Gastrocnemius medialis (tissue), 4 donors: ENCODE data around the gene SLC25A21. TPM values are rescaled to one million over a fixed set of nuclear protein-coding genes. Genes with fewer than 3 reads are reported as not detected.
"Not testable (repeated sequence)": the region's sequence is repeated elsewhere in the genome, so short reads cannot be mapped to it uniquely, and the experiment has no call there.

Experiments
- ATAC-seq, 2 donors: fragments of 150-250 bp; one replicate each; pipeline ENCODE4 v1.9.1; 2016
- DNase-seq, 2 donors: peaks; one replicate each; pipeline ENCODE4 v3.0.0-alpha.2; 2019
- H3K27ac ChIP-seq, 4 donors: fragments of 200-600 bp; sonication (generic); 1 replicate in 1 of 4; 2 replicates in 3 of 4; pipeline ENCODE4 v1.5.1; 2016 to 2018; ENCODE audit warnings: mild to moderate bottlenecking in 2 of 4, moderate library complexity in 1 of 4
- H3K27me3 ChIP-seq, 3 donors: fragments of 200-600 bp; sonication (generic) in 2 of 3; 1 replicate in 1 of 3; 2 replicates in 2 of 3; pipeline versions ENCODE4 v1.5.1 to v1.6.0; 2016 to 2019; ENCODE audit warnings: mild to moderate bottlenecking in 1 of 3, moderate library complexity in 1 of 3
- H3K36me3 ChIP-seq, 2 donors: fragments of 200-600 bp; sonication (generic) in 1 of 2; one replicate each; pipeline ENCODE4 v1.5.1; 2017 to 2018
- H3K4me1 ChIP-seq, 2 donors: fragments of 200-600 bp; sonication (generic) in 1 of 2; one replicate each; pipeline ENCODE4 v1.5.1; 2016 to 2017; ENCODE audit warnings: mild to moderate bottlenecking in 2 of 2
- H3K4me3 ChIP-seq, 4 donors: fragments of 200-600 bp; sonication (generic) in 3 of 4; 1 replicate in 1 of 4; 2 replicates in 3 of 4; pipeline ENCODE4 v1.5.1; 2016 to 2019; ENCODE audit warnings: mild to moderate bottlenecking in 2 of 4
- H3K9me3 ChIP-seq, 3 donors: fragments of 200-600 bp; sonication (generic) in 2 of 3; 1 replicate in 1 of 3; 2 replicates in 2 of 3; pipeline ENCODE4 v1.5.1; 2016 to 2019
- CTCF ChIP-seq, 5 experiments: fragments of 450-650 bp in 3 of 5; fragments of 200-600 bp in 2 of 5; sonication (generic) in 2 of 5; IDR thresholded peaks in 4 of 5; conservative IDR thresholded peaks in 1 of 5; 1 replicate in 4 of 5; 2 replicates in 1 of 5; pipeline ENCODE4 v1.5.1; 2016 to 2019; ENCODE audit warnings: antibody characterized with exemption in 5 of 5, mild to moderate bottlenecking in 3 of 5, moderate library complexity in 3 of 5
- POLR2A ChIP-seq, 2 donors: fragments of 450-650 bp; IDR thresholded peaks; one replicate each; pipeline ENCODE4 v1.6.1; 2017; ENCODE audit warnings: antibody characterized with exemption in 2 of 2, mild to moderate bottlenecking in 2 of 2, moderate library complexity in 2 of 2
- in situ Hi-C, 4 donors: fragments of 200-750 bp; cut with MboI; loops; one replicate each; pipeline versions ENCODE4 v1.15.0 to v1.8.0; 2017; ENCODE audit warnings: low sequenced_read_pairs in 4 of 4
- intact Hi-C: fragments of 100-400 bp; cut with DNase I; formaldehyde crosslinking; loops from one replicate; pipeline ENCODE4 v1.15.1; 2023; ENCODE audit warnings: low total_unique reads
- total RNA-seq, 4 donors: library from RNA; depleted of rRNA; stranded (reverse); fragments of >200 nt; gene quantifications; one replicate each; pipeline versions ENCODE4 v1.1.0 to v1.2.3, GENCODE V29; 2016

SLC25A21 gene
- total RNA-seq, 4 donors from 2014 or later = 1.9 TPM; not detected in 3

GRCh38 chr14:37196604-37197420, 24.4 kb upstream of the SLC25A21 start:
- H3K9me3 ChIP-seq = no peaks in the 10 kb centered on the region
- no peaks in the 10 kb centered on the region for H3K27me3 ChIP-seq
- DNase-seq (no peak), ATAC-seq (no peak)
- H3K36me3 ChIP-seq = no peaks in the 10 kb centered on the region
- TF ChIP-seq POLR2A (IDR thresholded peaks at IDR 0.05) = no peak
- H3K4me1 ChIP-seq = peaks cover 8 to 10% of the 10 kb centered on the region in 2 donors
- in situ Hi-C loops = no loop called here
- intact Hi-C loops = loop anchor here (1.0 to 5.0 kb wide), 3 partner anchors 25 to 1975 kb away; partner anchors contain the start of genes SLC25A21 and TRAPPC6B
- H3K27ac ChIP-seq = peak overlapping the region; percentile 84 to 93 (median 88)
- H3K4me3 ChIP-seq = peak overlapping the region; percentile 70 to 89 (median 73)

DNA sequence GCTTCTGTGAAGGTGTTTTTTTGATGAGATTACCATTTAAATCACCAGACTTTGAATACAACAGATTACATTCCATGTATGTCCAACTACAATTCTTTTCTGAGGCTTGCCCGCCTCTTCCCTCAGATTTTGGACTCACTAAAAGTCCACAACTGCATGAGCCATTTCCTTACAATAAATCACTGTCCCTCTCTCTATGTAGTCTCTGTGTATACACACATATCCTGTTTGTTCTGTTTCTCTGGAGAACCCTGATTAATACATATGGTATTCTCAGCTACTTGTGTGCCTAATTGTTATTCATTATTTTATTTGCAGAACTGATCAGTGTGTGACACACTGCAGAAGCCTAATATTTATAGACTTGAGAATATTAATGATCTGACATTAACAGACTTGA, 22.9 kb upstream of the SLC25A21 start:
- Histone ChIP-seq H3K4me1 (peaks cover 8 to 10% of the 10 kb centered on the region in 2 donors), H3K27ac (no peak overlapping the region), H3K27me3 (no peaks in the 10 kb centered on the region), H3K9me3 (no peaks in the 10 kb centered on the region), H3K4me3 (no peak overlapping the region), H3K36me3 (no peaks in the 10 kb centered on the region)
- intact Hi-C loops (loop anchor here (5.0 kb wide), 2 partner anchors 37 to 1977 kb away; partner anchors contain the start of gene TRAPPC6B), in situ Hi-C loops (no loop called here)
- DNase-seq (no peak), ATAC-seq (no peak)
- TF ChIP-seq POLR2A (IDR thresholded peaks at IDR 0.05) (no peak), CTCF (IDR thresholded peaks at IDR 0.05 in 4 of 5, conservative IDR thresholded peaks at IDR 0.05 in 1 of 5) (no peak)

GRCh38 chr14:37194698-37195097, 22.3 kb upstream of the SLC25A21 start:
- Histone ChIP-seq H3K27me3 (no peaks in the 10 kb centered on the region), H3K36me3 (no peaks in the 10 kb centered on the region), H3K4me3 (no peak overlapping the region), H3K4me1 (peaks cover 8 to 10% of the 10 kb centered on the region in 2 donors), H3K9me3 (no peaks in the 10 kb centered on the region), H3K27ac (no peak overlapping the region)
- ATAC-seq (no peak), DNase-seq (no peak)
- TF ChIP-seq POLR2A (IDR thresholded peaks at IDR 0.05) (no peak), CTCF (IDR thresholded peaks at IDR 0.05 in 4 of 5, conservative IDR thresholded peaks at IDR 0.05 in 1 of 5) (no peak)
- in situ Hi-C loops (no loop called here), intact Hi-C loops (loop anchor here (5.0 kb wide), 2 partner anchors 38 to 1978 kb away; partner anchors contain the start of gene TRAPPC6B)

GRCh38 chr14:37189733-37190132, 17.3 kb upstream of the SLC25A21 start:
- in situ Hi-C loops, ATAC-seq, H3K4me1 ChIP-seq, H3K36me3 ChIP-seq, H3K4me3 ChIP-seq, H3K9me3 ChIP-seq, intact Hi-C loops, H3K27ac ChIP-seq, DNase-seq, H3K27me3 ChIP-seq: not testable (repeated sequence)

DNA sequence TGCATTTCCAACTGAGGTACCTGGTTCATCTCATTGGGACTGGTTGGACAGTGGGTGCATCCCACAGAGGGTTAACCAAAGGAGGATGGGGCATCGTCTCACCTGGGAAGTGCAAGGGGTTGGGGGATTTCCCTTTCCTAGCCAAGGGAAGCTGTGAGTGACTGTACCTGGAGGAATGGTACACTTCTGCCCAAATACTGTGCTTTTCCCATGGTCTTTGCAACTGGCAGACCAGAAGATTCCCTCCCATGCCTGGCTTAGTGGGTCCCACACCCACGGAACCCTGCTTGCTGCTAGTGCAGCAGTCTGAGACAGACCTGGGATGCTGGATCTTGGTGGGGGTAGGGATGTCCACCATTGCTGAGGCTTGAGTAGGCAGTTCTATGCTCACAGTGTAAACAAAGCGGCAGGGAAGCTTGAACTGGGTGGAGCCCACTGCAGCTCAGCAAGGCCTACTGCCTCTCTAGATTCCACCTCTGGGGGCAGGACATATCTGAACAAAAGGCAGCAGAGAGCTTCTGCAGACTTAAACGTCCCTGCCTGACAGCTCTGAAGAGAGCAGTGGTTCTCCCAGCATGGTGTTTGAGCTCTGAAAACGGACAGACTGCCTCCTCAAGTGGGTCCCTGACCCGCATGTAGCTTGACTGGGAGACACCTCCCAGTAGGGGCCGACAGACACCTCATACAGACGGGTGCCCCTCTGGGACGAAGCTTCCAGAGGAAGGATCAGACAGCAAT, 15.6 kb upstream of the SLC25A21 start:
- intact Hi-C loops, ATAC-seq, DNase-seq, H3K36me3 ChIP-seq, H3K9me3 ChIP-seq, H3K4me3 ChIP-seq, H3K4me1 ChIP-seq, H3K27ac ChIP-seq, H3K27me3 ChIP-seq, in situ Hi-C loops: not testable (repeated sequence)

- no peaks in the 10 kb centered on the region for H3K4me1 ChIP-seq
- DNase-seq (no peak), ATAC-seq (no peak)
- no peaks in the 10 kb centered on the region for H3K9me3 ChIP-seq
- no peak overlapping the region for H3K4me3 ChIP-seq
- TF ChIP-seq POLR2A (IDR thresholded peaks at IDR 0.05) = no peak
- TF ChIP-seq CTCF (IDR thresholded peaks at IDR 0.05 in 4 of 5, conservative IDR thresholded peaks at IDR 0.05 in 1 of 5) = no peak
- no peaks in the 10 kb centered on the region for H3K36me3 ChIP-seq
- in situ Hi-C loops (no loop called here), intact Hi-C loops (no loop called here)
- no peak overlapping the region for H3K27ac ChIP-seq
- no peaks in the 10 kb centered on the region for H3K27me3 ChIP-seq
Observed at GRCh38 chr14:37187294-37187693, 14.9 kb upstream of the SLC25A21 start.
